GM06990 (cell line): ENCODE results near the gene HEPHL1.
"Not testable (repeated sequence)": the region's sequence is repeated elsewhere in the genome, so short reads cannot be mapped to it uniquely, and the experiment has no call there.

Experiments used
- DNase-seq: peaks from one replicate; pipeline ENCODE4 v3.0.0-alpha.2; 2011; ENCODE audit not compliant: insufficient read length; ENCODE audit errors: extremely low read depth
- H3K27me3 ChIP-seq: replicated peaks from 2 replicates; pipeline ENCODE4 v1.6.0; 2011; ENCODE audit warnings: low read length; ENCODE audit not compliant: control insufficient read depth, insufficient read depth
- H3K36me3 ChIP-seq: 2 replicates; pipeline ENCODE4 v1.5.1; 2011; ENCODE audit warnings: low read length; ENCODE audit not compliant: control insufficient read depth, insufficient read depth
- H3K4me3 ChIP-seq: replicated peaks from 2 replicates; pipeline ENCODE4 v1.5.1; 2011; ENCODE audit warnings: low read depth, mild to moderate bottlenecking, control low read depth, low read length
- CTCF ChIP-seq: IDR thresholded peaks from 2 replicates; pipeline ENCODE4 v1.5.1; 2011; ENCODE audit warnings: low read length, control low read depth, mild to moderate bottlenecking, inconsistent platforms; ENCODE audit not compliant: insufficient read depth, poor library complexity, severe bottlenecking

Gene HEPHL1, protein sequence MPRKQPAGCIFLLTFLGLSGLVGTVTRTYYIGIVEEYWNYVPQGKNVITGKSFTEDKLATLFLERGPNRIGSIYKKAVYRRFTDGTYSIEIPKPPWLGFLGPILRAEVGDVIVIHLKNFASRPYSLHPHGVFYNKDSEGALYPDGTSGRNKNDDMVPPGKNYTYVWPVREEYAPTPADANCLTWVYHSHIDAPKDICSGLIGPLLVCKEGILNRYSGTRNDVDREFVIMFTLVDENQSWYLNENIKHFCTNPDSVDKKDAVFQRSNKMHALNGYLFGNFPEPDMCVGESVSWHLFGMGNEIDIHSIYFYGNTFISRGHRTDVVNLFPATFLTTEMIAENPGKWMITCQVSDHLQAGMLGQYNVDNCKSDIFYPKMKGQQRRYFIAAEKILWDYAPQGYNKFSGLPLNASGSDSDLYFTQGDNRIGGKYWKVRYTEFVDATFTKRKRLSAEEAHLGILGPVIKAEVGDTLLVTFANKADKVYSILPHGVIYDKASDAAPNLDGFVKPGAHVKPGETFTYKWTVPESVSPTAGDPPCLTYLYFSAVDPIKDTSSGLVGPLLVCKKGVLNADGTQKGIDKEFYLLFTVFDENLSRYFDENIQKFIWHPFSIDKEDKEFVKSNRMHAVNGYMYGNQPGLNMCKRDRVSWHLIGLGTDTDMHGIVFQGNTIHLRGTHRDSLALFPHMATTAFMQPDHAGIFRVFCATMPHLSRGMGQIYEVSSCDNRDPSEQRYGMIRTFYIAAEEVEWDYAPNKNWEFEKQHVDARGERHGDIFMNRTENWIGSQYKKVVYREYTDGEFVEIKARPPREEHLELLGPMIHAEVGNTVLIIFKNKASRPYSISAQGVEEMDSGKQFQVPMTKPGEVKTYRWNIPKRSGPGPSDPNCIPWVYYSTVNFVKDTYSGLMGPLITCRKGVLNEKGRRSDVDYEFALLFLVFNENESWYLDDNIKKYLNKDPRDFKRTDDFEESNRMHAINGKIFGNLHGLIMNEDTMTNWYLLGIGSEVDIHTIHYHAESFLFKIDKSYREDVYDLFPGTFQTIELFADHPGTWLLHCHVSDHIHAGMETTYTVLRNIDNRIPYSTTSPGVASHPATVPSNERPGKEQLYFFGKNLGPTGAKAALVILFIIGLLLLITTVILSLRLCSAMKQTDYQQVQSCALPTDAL

GRCh38 chr11:94020777-94021481 lies at the start of gene HEPHL1:
HEPHL1 (plus strand) TSS chr11:94021354; CDS start chr11:94021369, 15 bp downstream.
- Histone ChIP-seq H3K4me3 (no peak within 1 kb of the TSS), H3K36me3 (no peaks in the 10 kb centered on the region), H3K27me3 (no peaks in the 10 kb centered on the region)
- TF ChIP-seq CTCF: no peak
- no peak for DNase-seq

GRCh38 chr11:93972790-93973189 lies 48.4 kb upstream of the HEPHL1 start:
- no peaks in the 10 kb centered on the region; the same call in 1 of the 2 replicates for H3K27me3 ChIP-seq
- DNase-seq: no peak
- no peaks in the 10 kb centered on the region for H3K36me3 ChIP-seq
- TF ChIP-seq CTCF: no peak
- H3K4me3 ChIP-seq: no peak overlapping the region

DNA sequence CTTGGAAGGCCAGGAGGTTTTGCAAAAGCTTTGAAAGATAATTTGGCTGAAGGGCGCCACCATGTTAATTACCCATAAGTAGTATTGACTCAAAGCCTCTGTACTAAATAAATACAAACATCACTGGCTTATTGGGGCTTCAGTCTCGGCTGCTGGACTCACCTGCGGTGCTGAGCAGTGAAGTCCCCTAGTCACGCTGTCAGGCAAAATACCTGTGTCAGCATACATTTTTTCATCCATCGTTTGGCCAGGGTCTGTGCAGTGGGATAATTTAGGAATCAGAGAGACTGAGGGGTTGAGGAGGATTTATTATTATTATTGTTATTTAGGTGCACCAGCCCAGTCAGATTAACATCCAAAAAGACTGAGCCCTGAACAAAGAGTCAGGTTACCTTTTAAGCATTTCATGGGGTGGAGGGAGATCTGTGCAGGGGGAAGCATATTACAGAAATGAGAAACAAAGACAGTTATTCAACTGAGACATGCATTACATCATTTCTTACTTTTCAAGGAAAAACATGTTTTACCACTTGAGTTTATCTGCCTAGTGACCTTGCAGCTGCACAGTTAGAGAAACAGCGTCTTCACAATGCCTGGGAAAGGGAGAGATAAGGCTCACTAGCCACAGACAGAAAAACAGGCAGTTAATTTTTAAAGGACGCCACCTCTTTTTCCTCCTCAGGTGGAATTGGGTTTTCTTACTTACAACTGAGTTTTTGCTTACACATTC lies 47.7 kb upstream of the HEPHL1 start:
- not testable (repeated sequence) for H3K4me3 ChIP-seq, H3K36me3 ChIP-seq, H3K27me3 ChIP-seq, DNase-seq

DNA sequence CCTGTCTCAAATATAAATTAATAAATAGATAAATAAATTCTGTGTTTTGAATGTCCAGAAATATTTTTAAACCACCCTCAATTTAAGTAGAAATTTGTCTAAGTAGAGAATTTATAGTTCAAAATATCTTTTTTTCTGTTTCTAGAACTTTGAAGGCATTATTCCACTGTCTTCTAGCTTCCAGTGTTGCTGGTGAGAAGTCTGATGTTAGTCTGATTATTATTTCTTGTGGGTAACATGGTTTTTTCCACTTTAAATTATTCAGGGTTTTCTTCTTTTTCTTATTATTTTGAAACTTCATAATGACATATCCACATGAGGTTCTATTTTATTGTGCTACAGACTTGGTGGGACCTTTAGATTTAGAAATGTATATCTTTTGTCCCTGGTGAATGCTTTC lies 46.4 kb upstream of the HEPHL1 start:
- no peak for DNase-seq
- Histone ChIP-seq H3K27me3 (no peaks in the 10 kb centered on the region; the same call in 1 of the 2 replicates), H3K36me3 (no peaks in the 10 kb centered on the region), H3K4me3 (no peak overlapping the region)
- no peak for TF ChIP-seq CTCF

DNA sequence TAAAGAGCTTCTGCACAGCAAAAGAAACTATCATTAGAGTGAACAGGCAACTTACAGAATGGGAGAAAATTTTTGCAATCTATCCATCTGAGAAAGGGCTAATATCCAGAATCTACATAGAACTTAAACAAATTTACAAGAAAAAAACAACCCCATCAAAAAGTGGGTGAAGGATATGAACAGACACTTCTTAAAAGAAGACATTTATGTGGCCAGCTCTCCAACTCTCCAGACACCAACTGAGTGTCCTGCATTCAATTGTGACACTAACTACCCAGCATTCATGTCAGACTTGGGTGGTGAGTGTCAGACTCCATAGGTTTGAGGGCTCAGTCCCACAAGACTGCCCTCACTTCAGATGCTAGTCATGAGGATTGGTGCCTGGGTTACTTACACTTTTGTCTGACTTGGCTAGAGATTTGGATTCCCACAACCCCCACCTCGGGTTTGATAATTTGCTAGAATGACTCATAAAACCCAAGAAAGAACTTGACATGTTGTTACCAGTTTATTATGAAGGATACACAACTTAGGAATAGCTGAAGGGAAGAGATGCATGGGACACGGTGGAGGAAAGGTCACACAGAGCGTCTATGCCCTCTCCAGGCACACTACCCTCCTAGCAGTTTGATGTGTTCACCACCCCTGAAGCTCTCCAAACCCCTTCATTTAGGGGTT lies 44.4 kb upstream of the HEPHL1 start:
- H3K27me3 ChIP-seq, DNase-seq, H3K4me3 ChIP-seq, H3K36me3 ChIP-seq: not testable (repeated sequence)
